PC-3 (cell line): ENCODE data around the gene FITM2.

ENCODE experiments used
- EZH2 ChIP-seq: fragments of 300-600 bp; sonication (generic); IDR thresholded peaks from one replicate; pipeline ENCODE4 v1.6.1; 2017; ENCODE audit warnings: antibody characterized with exemption, mild to moderate bottlenecking, low read length; ENCODE audit not compliant: unreplicated experiment
- TF ChIP-seq, protein P1 (sequence below): fragments of 300-600 bp; sonication (generic); conservative IDR thresholded peaks from 2 replicates; pipeline ENCODE4 v1.5.1; 2017; ENCODE audit warnings: antibody characterized with exemption, low read depth, mild to moderate bottlenecking, low read length

- TF ChIP-seq, protein P1, sequence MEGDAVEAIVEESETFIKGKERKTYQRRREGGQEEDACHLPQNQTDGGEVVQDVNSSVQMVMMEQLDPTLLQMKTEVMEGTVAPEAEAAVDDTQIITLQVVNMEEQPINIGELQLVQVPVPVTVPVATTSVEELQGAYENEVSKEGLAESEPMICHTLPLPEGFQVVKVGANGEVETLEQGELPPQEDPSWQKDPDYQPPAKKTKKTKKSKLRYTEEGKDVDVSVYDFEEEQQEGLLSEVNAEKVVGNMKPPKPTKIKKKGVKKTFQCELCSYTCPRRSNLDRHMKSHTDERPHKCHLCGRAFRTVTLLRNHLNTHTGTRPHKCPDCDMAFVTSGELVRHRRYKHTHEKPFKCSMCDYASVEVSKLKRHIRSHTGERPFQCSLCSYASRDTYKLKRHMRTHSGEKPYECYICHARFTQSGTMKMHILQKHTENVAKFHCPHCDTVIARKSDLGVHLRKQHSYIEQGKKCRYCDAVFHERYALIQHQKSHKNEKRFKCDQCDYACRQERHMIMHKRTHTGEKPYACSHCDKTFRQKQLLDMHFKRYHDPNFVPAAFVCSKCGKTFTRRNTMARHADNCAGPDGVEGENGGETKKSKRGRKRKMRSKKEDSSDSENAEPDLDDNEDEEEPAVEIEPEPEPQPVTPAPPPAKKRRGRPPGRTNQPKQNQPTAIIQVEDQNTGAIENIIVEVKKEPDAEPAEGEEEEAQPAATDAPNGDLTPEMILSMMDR, result no peak
- TF ChIP-seq EZH2, result no peak
These were observed 13.3 kb downstream of the FITM2 start for GRCh38 chr20:44297721-44298120.
